Memory B cell (primary cell): ENCODE data around the gene IFNA2.
"Not testable (repeated sequence)": the region's sequence is repeated elsewhere in the genome, so short reads cannot be mapped to it uniquely, and the experiment has no call there.

ENCODE experiments used
- ATAC-seq: fragments of 150-1000 bp; cut with Tn5 transposase; 2 replicates; pipeline ENCODE4 v1.10.0; 2021; ENCODE audit warnings: low read depth, mild to moderate bottlenecking, moderate library complexity
- DNase-seq, 2 donors: peaks; one replicate each; pipeline ENCODE4 v3.0.0; 2022; ENCODE audit warnings: low spot score in 2 of 2
- H3K27ac Mint-ChIP-seq: one replicate; pipeline ENCODE4 v1.8.0; 2022; ENCODE audit warnings: mild to moderate bottlenecking, moderate library complexity, mixed read lengths
- H3K27me3 Mint-ChIP-seq: one replicate; pipeline ENCODE4 v1.8.0; 2022; ENCODE audit warnings: mixed read lengths
- H3K36me3 Mint-ChIP-seq: one replicate; pipeline ENCODE4 v1.8.0; 2022; ENCODE audit warnings: mild to moderate bottlenecking, mixed read lengths
- H3K4me1 Mint-ChIP-seq: one replicate; pipeline ENCODE4 v1.8.0; 2022; ENCODE audit warnings: mixed read lengths
- H3K4me3 Mint-ChIP-seq: one replicate; pipeline ENCODE4 v1.8.0; 2022; ENCODE audit warnings: mild to moderate bottlenecking, moderate library complexity, mixed read lengths
- H3K9me3 Mint-ChIP-seq: one replicate; pipeline ENCODE4 v1.8.0; 2022; ENCODE audit warnings: mixed read lengths

IFNA2 gene

DNA sequence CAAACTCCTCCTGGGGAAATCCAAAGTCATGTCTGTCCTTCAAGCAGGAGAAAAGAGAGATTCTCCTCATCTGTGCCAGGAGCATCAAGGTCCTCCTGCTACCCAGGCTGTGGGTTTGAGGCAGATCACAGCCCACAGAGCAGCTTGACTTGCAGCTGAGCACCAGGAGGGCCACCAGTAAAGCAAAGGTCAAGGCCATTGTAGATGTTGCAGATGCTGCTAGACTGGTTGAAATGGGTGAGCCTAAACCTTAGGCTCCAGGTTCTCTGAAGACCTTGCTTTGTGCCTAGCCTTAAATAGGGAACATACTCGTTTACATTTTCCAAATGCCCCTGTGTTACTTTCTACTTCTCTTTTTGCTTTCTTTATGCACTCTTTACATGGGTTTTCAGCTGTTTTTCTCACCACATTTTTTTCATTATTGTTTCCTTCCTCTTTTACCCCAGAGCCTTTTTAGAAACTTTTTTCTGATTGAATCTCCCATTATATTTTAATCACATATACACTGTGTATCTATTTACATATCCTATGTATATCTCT, at the start of gene IFNA2:
IFNA2 (minus strand) TSS at position 268 of the 540 bp plus-strand sequence; CDS start at position 199, 69 bp downstream.
- H3K27ac Mint-ChIP-seq, result no peak within 1 kb of the TSS
- DNase-seq (peak in 1 of 2 donors; percentile 23), ATAC-seq (peak; percentile 47)
- no peak within 1 kb of the TSS for H3K4me3 Mint-ChIP-seq
- H3K9me3 Mint-ChIP-seq, result no peaks in the 10 kb centered on the region
- peaks cover 8% of the 10 kb centered on the region for H3K27me3 Mint-ChIP-seq
- H3K4me1 Mint-ChIP-seq, result peaks cover 18% of the 10 kb centered on the region
- no peaks in the 10 kb centered on the region for H3K36me3 Mint-ChIP-seq

DNA sequence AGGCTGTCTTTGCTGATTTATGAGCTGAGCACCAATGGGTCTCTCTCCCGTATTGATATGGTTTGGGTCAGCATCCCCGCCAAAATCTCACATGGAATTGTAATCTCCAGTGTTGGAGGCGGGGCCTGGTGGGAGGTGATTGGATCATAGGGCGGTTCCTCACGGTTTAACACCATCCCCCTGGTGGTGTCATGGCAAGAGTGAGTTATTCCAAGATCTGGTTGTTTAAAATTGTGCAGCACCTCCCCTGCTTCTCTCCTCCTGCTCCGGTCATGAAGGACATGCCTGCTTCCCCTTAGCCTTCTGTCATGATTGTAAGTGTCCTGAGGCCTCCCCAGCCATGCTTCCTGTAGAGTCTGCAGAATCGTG, 49.8 kb upstream of the IFNA2 start:
- peaks cover 11% of the 10 kb centered on the region for H3K27me3 Mint-ChIP-seq
- H3K4me3 Mint-ChIP-seq, H3K27ac Mint-ChIP-seq, DNase-seq, H3K9me3 Mint-ChIP-seq, H3K4me1 Mint-ChIP-seq, ATAC-seq, H3K36me3 Mint-ChIP-seq: not testable (repeated sequence)

DNA sequence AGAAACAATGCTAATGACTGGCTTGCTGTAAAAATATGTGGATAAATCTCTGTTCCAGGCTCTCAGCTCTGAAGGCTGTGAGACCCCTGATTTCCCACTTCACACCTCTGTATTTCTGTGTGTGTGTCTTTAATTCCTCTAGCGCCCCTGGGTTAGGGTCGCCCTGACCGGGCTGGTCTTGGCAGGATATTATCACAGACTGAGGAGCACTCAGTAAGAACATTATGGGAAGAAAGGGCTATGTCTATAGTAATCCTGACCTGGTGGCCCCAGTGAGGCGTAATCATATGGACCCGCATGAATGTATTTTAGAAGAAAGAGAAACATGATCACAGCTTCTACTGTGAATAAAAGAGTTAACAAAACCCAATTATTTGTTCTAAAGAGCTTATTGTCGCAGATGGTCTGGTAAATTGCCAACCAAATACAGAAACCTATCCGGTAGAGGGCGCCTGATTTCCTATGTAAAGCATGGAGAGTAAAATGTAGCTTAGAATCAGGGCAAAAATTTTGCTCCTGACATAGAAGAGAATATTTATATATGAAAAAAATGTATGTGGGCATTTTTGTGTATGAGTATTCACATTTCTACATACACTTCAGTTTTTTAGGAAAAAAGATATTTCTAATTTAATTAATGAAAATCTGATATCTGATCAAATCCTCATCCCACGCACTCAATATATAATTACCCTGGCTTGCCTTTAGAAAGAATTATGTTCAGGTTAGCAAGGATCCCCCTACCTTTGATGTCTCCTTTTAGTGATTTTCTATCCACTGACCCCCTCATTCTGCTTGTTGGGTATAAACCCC, 49.2 kb upstream of the IFNA2 start:
- DNase-seq, result peak; percentile 28 to 44
- Mint-ChIP-seq H3K27ac (no peak overlapping the region), H3K27me3 (peaks cover 11% of the 10 kb centered on the region), H3K9me3 (no peaks in the 10 kb centered on the region), H3K36me3 (no peaks in the 10 kb centered on the region), H3K4me1 (peaks cover 10% of the 10 kb centered on the region), H3K4me3 (no peak overlapping the region)
- ATAC-seq, result peak; percentile 48

DNA sequence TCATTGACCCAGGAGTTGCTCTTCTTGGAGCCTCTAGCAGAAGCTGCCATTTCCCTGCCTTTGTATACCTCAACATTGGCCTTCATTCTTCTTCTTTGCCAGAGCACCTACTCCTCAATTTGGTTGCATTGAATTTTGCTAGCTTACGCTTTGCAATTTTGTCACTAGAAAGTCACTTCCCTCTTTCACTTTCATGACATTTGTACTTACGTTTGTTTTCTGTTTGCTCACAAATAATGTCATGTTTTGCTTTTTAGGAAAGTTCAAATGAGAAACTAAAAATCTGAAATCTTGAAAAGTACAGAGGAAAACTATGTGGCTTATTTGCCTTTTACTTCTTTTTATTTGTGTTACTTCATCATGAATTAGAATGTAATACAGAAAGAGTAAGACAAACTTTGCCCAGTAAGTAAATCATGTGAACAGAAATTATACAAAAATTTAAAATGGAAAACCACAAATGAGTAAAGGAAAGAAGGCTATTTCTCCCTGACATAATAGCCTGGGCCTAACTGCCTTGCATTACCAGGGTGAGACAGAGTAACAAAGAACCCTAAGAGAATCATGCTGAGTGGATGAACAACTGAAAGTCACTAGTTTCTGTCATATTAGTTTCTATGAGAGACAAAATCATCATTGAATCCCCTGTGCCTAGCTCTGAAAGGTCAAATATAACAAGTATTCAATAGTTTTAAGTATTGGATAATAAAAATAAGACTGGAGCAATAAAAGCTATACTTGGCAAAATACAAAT, 47.7 kb upstream of the IFNA2 start:
- DNase-seq, result peak in 1 of 2 donors; percentile 12
- ATAC-seq, result peak; percentile 81
- no peaks in the 10 kb centered on the region for H3K9me3 Mint-ChIP-seq
- H3K36me3 Mint-ChIP-seq, result no peaks in the 10 kb centered on the region
- H3K4me1 Mint-ChIP-seq, result peaks cover 19% of the 10 kb centered on the region
- peaks cover 19% of the 10 kb centered on the region for H3K27me3 Mint-ChIP-seq
- no peak overlapping the region for H3K27ac Mint-ChIP-seq
- H3K4me3 Mint-ChIP-seq, result no peak overlapping the region

DNA sequence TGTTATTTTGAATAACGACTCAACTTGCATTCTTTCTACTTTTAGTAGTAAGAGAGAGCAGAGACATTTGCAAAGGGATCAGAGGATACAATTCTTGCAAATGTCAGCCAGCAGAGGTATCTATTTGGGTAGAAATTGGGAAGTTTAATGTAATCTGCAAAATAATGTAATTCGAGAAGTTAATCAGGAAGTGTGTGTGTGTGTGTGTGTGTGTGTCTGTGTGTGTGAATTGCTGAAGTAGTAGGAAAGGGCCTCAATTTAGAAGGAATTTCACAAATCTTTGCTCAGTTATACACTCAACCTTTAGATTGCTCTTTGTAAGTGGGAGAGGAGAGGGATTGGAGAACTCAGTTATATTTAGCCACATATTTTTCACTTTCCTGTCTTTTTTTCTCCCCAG, 44.0 kb upstream of the IFNA2 start:
- ATAC-seq, result no peak
- Mint-ChIP-seq H3K27me3 (peaks cover 29% of the 10 kb centered on the region), H3K4me1 (peaks cover 17% of the 10 kb centered on the region), H3K36me3 (no peaks in the 10 kb centered on the region), H3K9me3 (no peaks in the 10 kb centered on the region), H3K4me3 (no peak overlapping the region), H3K27ac (no peak overlapping the region)
- no peak for DNase-seq

DNA sequence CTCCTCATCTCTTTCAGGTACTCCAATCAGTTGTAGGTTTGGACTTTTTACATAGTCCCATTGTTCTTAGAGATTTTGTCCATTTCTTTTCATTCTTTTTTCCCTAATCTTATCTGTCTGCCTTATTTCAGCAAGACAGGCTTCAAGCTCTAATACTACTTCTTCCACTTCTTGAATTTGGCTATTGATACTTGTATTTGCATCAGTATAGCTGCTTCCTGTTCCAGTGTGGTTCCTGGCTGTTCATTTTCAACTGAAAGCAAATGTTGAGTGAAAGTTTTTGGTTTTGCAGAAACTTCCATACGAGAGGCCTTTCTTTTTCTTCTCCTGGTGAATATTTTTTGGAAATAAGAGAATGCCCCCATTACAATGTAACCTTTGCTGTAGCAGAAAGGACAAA, 43.0 kb upstream of the IFNA2 start:
- H3K27me3 Mint-ChIP-seq, result peaks cover 28% of the 10 kb centered on the region
- ATAC-seq, result peak; percentile 77
- H3K9me3 Mint-ChIP-seq, result no peaks in the 10 kb centered on the region
- H3K4me1 Mint-ChIP-seq, result peaks cover 14% of the 10 kb centered on the region
- DNase-seq, result no peak
- H3K27ac Mint-ChIP-seq, result no peak overlapping the region
- H3K36me3 Mint-ChIP-seq, result no peaks in the 10 kb centered on the region
- H3K4me3 Mint-ChIP-seq, result no peak overlapping the region

DNA sequence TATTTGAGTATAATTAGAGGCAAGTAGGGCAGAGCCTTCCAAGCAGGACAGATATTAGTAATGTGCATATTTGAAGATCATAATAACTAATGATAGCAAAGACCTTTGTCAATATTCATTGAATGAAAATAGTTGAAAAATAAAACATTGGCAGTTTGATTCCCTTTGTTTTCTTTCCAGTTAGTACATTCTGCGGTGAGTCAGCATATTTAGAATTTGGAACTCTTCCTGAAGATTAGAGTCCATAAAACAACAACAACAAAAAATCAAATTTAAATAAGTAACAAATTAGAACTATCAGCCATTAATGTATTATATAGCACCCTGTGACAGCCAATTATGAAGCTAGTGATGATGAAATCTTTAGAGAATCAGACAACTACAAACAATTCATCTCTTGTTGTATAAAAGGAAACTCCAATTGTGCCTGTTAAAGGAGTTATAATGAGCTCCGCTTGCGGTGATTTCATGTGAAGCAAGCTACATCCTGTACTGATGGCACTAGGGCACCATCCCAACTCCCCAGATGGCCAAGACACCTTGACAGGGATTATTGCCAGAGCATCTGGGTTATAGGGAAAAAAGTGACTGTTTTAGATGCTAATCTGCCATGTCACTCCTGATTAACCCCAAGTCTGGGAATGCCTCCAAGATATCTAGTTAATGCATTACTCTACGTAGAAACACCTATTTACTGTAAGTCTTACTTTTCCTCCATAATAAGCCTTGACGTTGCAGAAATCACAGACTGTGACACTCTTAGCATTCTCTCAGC, 30.5 kb upstream of the IFNA2 start:
- Mint-ChIP-seq H3K9me3 (no peaks in the 10 kb centered on the region), H3K27ac (no peak overlapping the region), H3K4me3 (no peak overlapping the region), H3K36me3 (no peaks in the 10 kb centered on the region), H3K4me1 (peaks cover 20% of the 10 kb centered on the region), H3K27me3 (peaks cover 18% of the 10 kb centered on the region)
- ATAC-seq (no peak), DNase-seq (no peak)

DNA sequence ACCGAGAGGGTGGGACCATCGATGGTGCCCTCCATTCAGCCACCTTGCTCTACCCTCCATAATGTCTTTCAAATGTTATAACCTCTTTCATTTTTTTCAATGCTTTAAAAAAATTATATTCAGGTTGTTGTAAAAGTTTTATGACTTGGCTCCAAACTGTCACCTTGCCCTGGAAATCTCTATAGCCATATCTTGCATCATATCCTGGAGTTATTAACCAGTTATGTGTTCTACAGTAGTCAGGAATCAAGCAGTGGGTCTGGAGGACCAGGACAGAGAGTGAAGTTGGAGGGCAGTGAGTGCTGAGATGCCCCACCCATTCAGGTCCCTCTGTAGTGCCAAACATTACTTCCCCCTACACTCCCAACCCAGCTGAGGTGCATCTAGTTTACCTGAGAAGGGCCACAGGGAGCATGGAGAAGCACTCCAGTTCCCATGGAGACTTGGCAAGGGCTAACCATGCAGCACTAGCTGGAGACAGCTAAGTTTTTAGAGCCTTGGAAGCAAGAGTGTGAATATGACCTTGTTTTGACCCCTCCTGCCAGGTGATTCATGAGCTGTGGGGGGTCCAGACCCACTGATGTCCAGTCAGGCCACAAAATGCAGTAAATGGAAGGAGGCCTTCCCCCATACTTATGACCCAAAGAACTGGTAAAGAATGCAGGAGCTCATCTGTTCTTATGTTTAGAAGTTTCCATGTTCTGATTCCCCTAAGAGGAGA, 29.2 kb upstream of the IFNA2 start:
- Mint-ChIP-seq H3K9me3 (no peaks in the 10 kb centered on the region), H3K36me3 (no peaks in the 10 kb centered on the region), H3K4me3 (no peak overlapping the region), H3K27ac (no peak overlapping the region), H3K27me3 (peaks cover 23% of the 10 kb centered on the region), H3K4me1 (peaks cover 20% of the 10 kb centered on the region)
- ATAC-seq, result no peak
- DNase-seq, result no peak

DNA sequence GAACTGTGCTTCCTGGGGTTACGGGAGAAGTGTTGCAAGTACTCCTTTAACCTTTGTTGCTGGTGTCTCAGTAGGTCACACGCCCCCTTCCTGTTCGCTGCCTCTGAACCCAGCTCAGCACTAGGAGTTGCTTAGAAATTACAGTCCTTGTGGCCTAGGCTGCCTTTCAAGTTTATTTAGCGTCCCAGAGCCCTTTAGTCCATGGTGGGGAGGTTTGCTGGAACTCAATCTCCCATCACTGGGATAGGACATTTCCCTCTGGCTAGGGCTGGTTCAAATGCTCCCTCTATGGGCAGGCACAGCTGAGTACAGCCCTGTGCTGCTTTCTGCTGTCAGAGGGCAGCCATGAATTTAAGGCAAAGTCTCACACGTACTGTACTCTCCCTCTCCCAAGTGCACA, 28.4 kb upstream of the IFNA2 start:
- ATAC-seq (no peak), DNase-seq (no peak)
- H3K4me3 Mint-ChIP-seq, result no peak overlapping the region

DNA sequence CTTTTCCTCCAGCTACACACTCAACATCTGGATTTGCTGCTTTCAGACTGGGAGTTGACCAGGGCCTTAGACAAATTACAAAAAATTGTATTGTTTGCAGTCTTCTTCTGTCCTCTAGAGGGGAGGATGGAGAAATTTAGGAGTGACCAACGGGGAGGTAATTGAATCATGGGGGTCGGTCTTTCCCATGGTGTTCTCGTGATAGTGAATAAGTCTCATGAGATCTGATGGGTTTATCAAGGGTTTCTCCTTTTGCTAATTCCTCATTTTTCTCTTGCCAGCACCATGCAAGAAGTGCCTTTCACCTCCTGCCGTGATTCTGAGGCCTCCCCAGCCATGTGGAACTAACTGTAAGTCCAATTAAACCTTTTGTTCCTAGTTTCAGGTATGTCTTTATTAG, 28.0 kb upstream of the IFNA2 start:
- no peak overlapping the region for H3K4me3 Mint-ChIP-seq
- DNase-seq, result no peak
- H3K9me3 Mint-ChIP-seq, result no peaks in the 10 kb centered on the region
- no peak for ATAC-seq
- no peak overlapping the region for H3K27ac Mint-ChIP-seq
- peaks cover 24% of the 10 kb centered on the region for H3K27me3 Mint-ChIP-seq
- H3K36me3 Mint-ChIP-seq, result no peaks in the 10 kb centered on the region
- peaks cover 20% of the 10 kb centered on the region for H3K4me1 Mint-ChIP-seq

More for the DNA sequence above, 28.4 kb upstream of the IFNA2 start:
- H3K27me3 Mint-ChIP-seq, result peaks cover 24% of the 10 kb centered on the region
- H3K9me3 Mint-ChIP-seq, result no peaks in the 10 kb centered on the region
- H3K27ac Mint-ChIP-seq, result no peak overlapping the region
- H3K36me3 Mint-ChIP-seq, result no peaks in the 10 kb centered on the region
- peaks cover 20% of the 10 kb centered on the region for H3K4me1 Mint-ChIP-seq

DNA sequence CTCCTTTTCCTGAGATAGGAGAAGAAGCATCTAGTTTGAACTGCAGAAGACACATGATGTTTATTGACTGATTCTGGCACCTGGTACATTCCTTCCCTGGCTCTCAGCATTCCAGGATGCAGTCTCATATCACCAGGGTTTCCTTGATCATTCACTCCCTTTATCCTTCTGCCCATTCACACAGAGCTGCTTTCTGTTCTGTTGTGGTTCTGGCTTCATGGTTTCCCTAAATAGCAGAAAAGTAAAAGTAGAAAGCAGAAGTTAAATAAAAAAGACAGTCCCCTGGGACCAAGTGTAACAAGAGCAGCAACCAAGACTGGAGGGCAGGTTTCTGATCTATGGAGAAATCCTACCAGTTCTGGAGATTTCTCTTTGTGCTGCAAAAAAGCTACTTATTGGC, 26.9 kb upstream of the IFNA2 start:
- peak; percentile 98 for ATAC-seq
- H3K9me3 Mint-ChIP-seq, result no peaks in the 10 kb centered on the region
- peak overlapping the region; percentile 16 for H3K4me3 Mint-ChIP-seq
- H3K36me3 Mint-ChIP-seq, result no peaks in the 10 kb centered on the region
- H3K27me3 Mint-ChIP-seq, result peaks cover 22% of the 10 kb centered on the region
- H3K27ac Mint-ChIP-seq, result no peak overlapping the region
- peak in 1 of 2 donors; percentile 56 for DNase-seq
- H3K4me1 Mint-ChIP-seq, result peaks cover 20% of the 10 kb centered on the region

DNA sequence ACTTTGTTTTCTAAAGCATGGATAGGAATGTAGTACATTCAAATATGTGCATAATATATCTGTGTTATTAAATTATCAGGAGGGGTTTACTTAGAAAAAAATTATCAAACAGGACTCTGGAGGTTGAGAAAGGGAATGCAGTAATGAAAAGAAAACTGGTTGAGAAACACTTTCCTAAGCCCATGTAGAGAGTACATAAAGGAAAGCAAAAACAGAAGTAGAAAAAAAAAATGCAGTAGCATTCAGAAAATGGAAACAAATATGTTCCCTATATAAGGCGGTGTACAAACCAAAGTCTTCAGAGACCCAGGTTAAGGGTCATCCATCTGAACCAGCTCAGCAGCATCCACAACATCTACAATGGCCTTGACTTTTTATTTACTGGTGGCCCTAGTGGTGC, 23.6 kb upstream of the IFNA2 start, which contains the start of gene IFNA8:
IFNA8 (plus strand) TSS at position 301 of the 400 bp plus-strand sequence; CDS start at position 361, 60 bp downstream.
- H3K36me3 Mint-ChIP-seq, result no peaks in the 10 kb centered on the region
- H3K9me3 Mint-ChIP-seq, result no peaks in the 10 kb centered on the region
- DNase-seq, result no peak
- peaks cover 18% of the 10 kb centered on the region for H3K27me3 Mint-ChIP-seq
- no peak for ATAC-seq
- no peak within 1 kb of the TSS for H3K27ac Mint-ChIP-seq
- H3K4me3 Mint-ChIP-seq, result no peak within 1 kb of the TSS
- H3K4me1 Mint-ChIP-seq, result peaks cover 20% of the 10 kb centered on the region

DNA sequence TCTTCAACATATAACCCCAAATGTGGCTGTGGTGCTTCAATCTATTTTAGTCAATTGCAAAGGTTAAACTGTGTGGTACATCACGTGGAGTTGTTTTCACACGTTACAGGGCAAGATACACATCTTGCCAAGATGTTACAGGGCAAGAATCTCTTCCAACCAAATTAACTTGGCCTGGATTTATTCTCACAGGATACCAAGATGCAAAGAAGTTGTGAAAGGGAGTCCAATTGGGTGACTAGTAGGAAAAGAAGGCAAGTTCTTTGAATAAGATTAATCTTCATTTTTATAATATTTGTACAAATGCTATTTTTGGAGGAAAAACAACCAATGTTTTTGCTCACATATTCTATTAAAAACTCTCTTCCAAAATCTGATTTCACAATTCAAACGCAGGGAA, 18.9 kb upstream of the IFNA2 start:
- H3K27me3 Mint-ChIP-seq, result peaks cover 15% of the 10 kb centered on the region
- peaks cover 2% of the 10 kb centered on the region for H3K9me3 Mint-ChIP-seq

More for the DNA sequence above, 18.9 kb upstream of the IFNA2 start:
- no peaks in the 10 kb centered on the region for H3K36me3 Mint-ChIP-seq
- ATAC-seq (no peak), DNase-seq (no peak)
- H3K4me1 Mint-ChIP-seq, result peaks cover 3% of the 10 kb centered on the region
- no peak overlapping the region for H3K4me3 Mint-ChIP-seq
- no peak overlapping the region for H3K27ac Mint-ChIP-seq
